Uterus (tissue), 2 donors: ENCODE data around the gene CLIC1.

Source experiments
- POLR2A ChIP-seq, 2 donors: fragments of 450-650 bp; IDR thresholded peaks; one replicate each; pipeline ENCODE4 v1.6.1; 2016; ENCODE audit warnings: antibody characterized with exemption in 2 of 2, mild to moderate bottlenecking in 1 of 2, moderate library complexity in 1 of 2
- TF ChIP-seq, protein P1 (sequence below), 4 experiments: fragments of 200-600 bp in 2 of 4; fragments of 450-650 bp in 2 of 4; sonication (generic) in 2 of 4; IDR thresholded peaks; one replicate each; pipeline ENCODE4 v1.5.1; 2016 to 2019; ENCODE audit warnings: antibody characterized with exemption in 4 of 4, mild to moderate bottlenecking in 2 of 4, moderate library complexity in 1 of 4

DNA sequence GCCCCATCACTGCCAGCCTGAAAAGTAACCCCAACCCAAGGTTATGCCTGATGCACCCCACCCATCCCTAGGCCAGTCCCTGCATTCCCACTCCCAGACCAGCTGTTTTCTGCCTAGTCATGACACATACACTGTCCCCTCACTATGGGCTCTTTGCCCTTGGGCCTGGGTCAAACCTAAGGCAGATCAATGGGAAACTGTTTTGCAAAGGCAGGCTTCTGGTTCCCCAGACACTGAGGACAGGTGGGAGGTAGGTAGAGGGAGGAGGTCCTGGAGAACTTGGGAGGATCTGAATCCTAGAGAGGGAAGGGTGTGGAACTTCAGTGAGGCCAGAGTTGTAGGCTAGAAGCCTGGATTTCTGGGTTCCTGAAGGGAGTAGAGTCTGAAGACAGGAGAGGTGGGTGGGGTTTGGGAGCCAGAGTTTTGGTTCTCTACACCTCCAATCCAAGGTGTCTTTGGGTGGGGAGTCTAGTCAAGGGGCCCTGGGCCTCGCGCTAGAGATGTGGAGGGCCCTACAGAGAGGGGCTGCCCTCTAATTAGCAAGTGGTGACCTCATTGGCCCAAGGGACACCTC, 2.0 kb downstream of the CLIC1 start:
- TF ChIP-seq, protein P1, sequence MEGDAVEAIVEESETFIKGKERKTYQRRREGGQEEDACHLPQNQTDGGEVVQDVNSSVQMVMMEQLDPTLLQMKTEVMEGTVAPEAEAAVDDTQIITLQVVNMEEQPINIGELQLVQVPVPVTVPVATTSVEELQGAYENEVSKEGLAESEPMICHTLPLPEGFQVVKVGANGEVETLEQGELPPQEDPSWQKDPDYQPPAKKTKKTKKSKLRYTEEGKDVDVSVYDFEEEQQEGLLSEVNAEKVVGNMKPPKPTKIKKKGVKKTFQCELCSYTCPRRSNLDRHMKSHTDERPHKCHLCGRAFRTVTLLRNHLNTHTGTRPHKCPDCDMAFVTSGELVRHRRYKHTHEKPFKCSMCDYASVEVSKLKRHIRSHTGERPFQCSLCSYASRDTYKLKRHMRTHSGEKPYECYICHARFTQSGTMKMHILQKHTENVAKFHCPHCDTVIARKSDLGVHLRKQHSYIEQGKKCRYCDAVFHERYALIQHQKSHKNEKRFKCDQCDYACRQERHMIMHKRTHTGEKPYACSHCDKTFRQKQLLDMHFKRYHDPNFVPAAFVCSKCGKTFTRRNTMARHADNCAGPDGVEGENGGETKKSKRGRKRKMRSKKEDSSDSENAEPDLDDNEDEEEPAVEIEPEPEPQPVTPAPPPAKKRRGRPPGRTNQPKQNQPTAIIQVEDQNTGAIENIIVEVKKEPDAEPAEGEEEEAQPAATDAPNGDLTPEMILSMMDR (IDR thresholded peaks at IDR 0.05), result no peak
- no peak for TF ChIP-seq POLR2A (IDR thresholded peaks at IDR 0.05)
